Gastrocnemius medialis (tissue), 4 donors: ENCODE measurements around the gene TMTC3.

Experiments
- POLR2A ChIP-seq, 2 donors: fragments of 450-650 bp; IDR thresholded peaks; one replicate each; pipeline ENCODE4 v1.6.1; 2017; ENCODE audit warnings: antibody characterized with exemption in 2 of 2, mild to moderate bottlenecking in 2 of 2, moderate library complexity in 2 of 2
- TF ChIP-seq, protein P1 (sequence below), 5 experiments: fragments of 450-650 bp in 3 of 5; fragments of 200-600 bp in 2 of 5; sonication (generic) in 2 of 5; IDR thresholded peaks in 4 of 5; conservative IDR thresholded peaks in 1 of 5; 1 replicate in 4 of 5; 2 replicates in 1 of 5; pipeline ENCODE4 v1.5.1; 2016 to 2019; ENCODE audit warnings: antibody characterized with exemption in 5 of 5, mild to moderate bottlenecking in 3 of 5, moderate library complexity in 3 of 5

DNA sequence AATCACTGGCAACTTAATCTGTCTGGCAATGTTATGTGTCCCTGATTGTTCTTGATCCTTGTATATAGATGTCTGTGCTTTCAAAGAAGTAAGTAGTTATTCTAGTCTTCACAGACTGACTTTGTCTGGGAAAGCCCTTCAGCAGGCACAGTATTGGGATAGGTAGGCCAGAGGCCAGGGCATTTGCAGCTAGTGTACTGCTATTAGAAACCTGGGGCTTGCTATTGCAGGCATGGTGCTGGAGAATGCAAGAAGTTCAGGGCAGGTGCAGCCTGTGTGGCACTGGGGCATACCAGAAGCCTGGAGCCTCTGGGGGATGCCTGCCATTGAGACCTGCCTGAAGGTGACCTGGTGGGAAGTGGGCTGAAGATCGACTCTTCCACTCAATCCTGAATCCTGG, 96.3 kb downstream of the TMTC3 start:
- TF ChIP-seq POLR2A (IDR thresholded peaks at IDR 0.05) = no peak
- TF ChIP-seq, protein P1, sequence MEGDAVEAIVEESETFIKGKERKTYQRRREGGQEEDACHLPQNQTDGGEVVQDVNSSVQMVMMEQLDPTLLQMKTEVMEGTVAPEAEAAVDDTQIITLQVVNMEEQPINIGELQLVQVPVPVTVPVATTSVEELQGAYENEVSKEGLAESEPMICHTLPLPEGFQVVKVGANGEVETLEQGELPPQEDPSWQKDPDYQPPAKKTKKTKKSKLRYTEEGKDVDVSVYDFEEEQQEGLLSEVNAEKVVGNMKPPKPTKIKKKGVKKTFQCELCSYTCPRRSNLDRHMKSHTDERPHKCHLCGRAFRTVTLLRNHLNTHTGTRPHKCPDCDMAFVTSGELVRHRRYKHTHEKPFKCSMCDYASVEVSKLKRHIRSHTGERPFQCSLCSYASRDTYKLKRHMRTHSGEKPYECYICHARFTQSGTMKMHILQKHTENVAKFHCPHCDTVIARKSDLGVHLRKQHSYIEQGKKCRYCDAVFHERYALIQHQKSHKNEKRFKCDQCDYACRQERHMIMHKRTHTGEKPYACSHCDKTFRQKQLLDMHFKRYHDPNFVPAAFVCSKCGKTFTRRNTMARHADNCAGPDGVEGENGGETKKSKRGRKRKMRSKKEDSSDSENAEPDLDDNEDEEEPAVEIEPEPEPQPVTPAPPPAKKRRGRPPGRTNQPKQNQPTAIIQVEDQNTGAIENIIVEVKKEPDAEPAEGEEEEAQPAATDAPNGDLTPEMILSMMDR (IDR thresholded peaks at IDR 0.05 in 4 of 5, conservative IDR thresholded peaks at IDR 0.05 in 1 of 5) = no peak
